ENCODE measurements around the gene DNAJB11. TPM values are rescaled to one million over a fixed set of nuclear protein-coding genes. Genes with fewer than 3 reads are reported as not detected.
A peak's percentile ranks its signal among the peaks of the same experiment; 100 is the strongest.
"Not testable (repeated sequence)": the region's sequence is repeated elsewhere in the genome, so short reads cannot be mapped to it uniquely, and the experiment has no call there.

DNAJB11 gene
- total RNA-seq, 1 donor from 2014 or later = 101 TPM

DNA sequence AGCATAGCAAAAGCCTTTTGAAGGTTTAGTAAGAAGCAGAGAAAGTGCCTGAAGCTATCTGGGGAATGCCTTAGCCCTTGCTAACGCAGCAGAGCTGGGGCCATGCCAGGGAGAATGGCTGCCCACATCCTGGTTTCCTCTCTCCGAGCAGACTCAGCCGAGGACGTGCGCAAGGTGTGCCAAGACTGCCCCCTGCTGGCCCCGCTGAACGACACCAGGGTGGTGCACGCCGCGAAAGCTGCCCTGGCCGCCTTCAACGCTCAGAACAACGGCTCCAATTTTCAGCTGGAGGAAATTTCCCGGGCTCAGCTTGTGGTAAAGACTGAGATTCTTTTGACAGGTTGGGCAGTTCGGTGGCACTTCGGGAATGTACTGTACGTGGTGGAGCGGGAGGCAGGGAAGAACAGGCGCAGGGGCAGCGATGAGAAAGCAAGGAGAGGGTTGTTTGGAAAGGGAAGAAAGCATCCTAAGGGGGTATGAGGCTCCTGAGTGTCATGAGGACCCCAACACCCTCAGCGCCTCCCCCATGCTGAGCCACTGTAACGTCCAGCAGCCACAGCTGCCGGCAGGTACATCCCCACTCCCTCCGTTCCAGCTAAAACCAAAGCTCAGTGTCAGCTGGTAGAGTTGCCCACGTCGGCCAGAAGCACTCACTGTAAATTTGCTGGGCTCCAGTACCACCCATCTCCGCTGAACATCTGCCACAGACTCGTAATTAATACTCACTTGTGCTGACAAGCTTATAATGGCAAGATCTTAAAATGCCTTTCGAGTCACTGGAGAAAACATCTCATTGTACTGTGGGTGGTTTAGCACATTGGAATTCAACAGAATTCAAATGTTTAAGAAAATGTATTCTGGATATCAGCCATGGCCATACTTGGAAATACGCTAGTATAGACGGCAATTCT, 46.8 kb downstream of the DNAJB11 start:
- DNase-seq (ENCODE audit: extremely low read depth, low read depth, low spot score) = peak; percentile 33

DNA sequence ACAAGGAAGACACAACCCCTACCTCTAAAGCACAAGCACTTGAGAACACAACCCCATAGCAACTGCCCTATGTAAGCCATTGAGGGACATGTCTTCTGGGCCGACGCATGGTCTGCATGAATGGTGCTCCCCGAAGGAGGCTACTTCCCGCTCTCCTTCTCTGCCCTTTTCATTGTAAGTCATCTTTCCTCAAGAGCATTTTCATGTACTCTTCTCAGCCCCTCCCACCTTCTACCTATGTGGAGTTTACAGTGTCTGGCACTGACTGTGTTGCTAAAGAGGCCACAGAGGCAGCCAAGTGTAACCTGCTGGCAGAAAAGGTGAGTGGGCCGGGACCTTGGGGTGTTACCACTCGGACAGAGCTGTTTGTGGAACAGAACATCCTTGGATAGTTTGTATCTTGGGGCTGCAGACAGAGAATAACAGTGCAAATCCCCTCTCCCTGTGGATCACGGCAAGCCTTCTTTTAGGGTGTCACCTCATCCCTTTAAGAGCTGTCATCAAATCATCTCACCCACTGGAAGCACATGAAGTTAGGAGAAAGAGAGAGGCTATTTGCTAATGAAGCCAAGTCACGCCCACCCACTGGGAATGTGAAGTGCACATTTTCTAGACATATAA, 47.9 kb downstream of the DNAJB11 start:
- DNase-seq (ENCODE audit: extremely low read depth, low read depth, low spot score) = no peak

DNA sequence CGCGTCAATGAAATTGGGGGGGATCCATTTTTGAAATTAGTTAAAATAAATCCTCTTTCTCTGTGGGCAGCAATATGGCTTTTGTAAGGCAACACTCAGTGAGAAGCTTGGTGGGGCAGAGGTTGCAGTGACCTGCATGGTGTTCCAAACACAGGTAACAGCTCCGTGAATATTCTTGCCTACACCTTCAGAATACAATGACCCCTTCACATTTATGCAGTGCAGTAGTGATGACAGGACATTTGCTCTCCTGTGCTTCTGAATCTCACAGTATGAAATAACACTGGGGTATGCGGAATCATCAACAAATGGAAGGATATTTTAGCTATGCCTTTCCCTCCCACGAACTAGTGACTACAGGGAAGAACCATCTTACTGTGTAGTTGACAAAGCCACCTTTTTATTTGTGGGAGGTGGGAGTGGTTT, 49.3 kb downstream of the DNAJB11 start:
- DNase-seq (ENCODE audit: extremely low read depth, low read depth, low spot score) = no peak

DNA sequence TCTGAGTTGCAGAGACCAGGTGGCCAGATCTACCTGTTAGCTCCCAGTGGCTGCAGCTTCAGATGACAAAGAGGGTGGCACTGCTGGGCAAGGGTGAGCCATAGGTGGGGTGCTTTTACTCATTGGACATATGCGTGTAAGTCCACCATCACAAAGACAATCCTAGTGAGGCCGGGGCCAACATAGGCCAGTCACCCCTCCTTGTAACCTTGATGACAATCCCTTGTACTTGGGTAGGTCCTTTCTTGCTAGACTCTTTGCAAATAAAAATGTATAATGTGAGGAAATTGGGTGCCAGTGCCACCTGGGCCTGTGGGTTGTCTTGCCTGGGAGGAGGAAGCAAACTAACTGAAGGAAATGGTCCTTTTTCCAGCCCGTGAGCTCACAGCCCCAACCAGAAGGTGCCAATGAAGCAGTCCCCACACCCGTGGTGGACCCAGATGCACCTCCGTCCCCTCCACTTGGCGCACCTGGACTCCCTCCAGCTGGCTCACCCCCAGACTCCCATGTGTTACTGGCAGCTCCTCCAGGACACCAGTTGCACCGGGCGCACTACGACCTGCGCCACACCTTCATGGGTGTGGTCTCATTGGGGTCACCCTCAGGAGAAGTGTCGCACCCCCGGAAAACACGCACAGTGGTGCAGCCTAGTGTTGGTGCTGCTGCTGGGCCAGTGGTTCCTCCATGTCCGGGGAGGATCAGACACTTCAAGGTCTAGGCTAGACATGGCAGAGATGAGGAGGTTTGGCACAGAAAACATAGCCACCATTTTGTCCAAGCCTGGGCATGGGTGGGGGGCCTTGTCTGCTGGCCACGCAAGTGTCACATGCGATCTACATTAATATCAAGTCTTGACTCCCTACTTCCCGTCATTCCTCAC, 49.9 kb downstream of the DNAJB11 start:
- no peak for DNase-seq (ENCODE audit: extremely low read depth, low read depth, low spot score)

DNA sequence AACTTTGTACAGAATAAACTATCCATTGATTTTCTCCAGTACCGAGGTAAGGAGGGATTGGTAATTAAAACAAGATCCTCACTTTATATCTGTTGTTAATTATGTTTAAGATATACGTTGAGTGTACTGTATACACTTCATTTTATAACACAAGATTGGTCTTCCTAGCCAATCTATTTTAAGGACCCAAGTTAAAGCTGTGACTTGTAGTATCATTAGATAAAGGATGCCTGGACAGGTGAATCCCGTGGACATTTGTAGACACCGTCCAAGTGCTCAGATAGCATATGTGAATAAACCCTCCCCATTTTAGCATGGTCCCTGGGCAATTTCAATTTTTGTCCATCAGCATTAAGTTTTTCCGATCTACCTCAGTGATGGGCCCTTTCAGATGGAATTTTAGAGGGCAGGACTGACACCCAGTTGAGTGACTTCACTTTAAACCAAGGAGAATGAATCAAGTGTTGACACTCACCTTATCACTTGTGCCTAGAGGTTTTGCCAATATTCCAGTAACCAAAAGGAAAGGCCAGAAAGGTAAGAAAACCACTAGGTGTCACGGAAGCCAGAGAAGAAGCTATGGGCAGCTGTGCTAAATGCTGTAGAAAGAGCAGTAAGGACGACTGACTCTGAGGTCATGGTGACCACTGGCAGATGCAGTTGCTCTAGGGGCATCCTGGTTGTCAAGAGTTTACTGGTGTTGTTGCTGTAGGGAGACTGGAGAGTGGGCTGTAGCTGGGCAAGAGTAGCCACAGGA, 51.6 kb downstream of the DNAJB11 start:
- DNase-seq (ENCODE audit: extremely low read depth, low read depth, low spot score) = no peak

DNA sequence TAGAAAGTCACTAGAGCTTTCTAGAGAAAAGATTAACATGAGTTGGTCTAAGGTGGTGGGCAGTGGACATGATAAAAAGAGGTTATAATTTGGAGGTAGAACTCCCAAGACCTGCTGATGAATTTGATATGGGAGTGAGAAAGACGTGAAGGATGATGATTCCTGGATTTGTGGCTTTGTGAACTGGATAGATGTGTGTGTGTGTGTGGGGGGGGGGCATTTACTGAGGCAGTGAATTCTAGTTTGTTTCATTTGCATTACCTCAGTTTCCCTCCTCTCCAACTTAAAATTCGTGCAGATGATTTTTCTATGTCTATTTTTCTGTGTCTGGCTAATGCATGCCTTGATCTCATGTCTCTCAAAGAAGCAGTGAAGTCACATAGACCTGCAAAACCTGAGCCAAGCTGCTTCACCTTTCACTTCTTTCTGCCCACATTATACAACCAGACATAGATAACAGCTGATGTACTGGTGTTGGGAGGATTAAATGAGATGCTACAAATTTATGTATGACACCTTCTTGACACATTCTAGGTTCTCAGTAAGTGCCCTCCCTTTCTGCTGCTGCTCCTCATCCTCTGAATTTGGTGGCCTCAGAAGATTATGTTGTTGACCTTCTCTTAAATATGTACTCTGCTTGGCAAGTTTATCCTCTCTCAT, 52.3 kb downstream of the DNAJB11 start:
- DNase-seq (ENCODE audit: extremely low read depth, low read depth, low spot score) = no peak

DNA sequence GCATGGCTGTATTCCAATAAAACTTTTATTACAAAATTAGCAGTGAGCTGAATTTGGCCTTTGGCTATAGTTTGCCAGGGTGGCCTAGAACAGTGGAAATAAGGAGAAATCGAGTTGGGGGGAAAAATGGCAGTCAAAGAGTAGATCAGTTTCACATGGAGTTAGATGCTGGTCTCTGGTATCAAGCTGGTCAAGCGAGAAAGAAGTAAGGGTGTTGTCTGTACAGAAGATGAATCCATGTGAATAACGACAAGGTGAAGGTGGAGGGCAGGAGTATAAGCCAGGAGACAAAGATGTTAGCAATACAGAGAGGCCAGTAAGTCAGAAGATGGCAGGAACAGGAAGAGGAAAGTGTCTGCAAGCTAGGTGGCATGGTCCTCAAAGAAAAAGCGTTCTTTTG, 54.1 kb downstream of the DNAJB11 start:
- no peak for DNase-seq (ENCODE audit: extremely low read depth, low read depth, low spot score)

DNA sequence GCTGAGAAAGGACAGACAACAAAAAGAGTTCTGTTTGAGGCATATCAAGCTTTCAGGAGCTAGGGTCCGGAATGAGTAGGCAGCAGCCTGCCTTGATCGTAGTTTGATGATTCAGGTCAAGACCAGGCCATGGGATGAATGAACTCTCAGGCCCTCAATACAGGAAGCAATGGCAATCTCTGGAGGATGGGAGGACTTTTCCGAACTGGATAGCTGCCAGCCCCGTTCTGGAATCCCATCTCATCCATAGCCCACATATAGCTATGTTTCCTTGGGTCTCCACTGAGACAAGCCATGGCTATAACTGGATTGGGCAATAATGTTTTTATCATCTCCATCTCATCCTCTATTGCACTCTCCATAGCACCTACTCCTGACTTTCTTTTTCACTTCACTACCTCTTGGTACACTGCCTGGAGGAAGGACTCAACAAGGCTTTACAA, 55.1 kb downstream of the DNAJB11 start:
- no peak for DNase-seq (ENCODE audit: extremely low read depth, low read depth, low spot score)

DNA sequence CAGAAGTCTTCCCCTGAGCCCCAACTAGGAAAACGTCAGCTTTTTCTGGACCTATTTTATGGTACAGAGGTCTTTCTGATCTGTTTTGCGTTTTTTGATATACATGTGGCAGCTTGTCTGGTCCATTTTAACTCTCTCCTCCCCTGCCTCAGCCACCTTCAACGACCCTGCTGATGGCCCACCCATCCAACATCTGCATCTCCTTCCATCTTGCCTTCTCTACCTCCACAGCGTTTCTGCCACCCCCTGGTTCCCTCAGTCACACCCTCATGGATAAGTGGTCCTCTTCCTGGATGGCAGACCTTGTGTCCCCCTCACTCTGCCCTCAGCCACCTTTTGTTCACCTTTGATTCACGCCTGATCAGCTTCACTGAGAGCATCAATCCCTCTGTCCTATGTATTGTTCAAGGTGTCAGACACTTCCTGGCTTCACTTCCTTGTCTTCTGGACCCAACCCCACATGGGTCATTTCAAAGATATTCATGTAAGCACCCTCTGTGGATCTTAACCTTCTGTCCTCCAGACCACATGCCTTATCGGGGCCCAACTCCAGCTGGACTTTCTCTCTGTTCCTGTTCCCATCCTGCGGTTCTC, 55.8 kb downstream of the DNAJB11 start:
- DNase-seq (ENCODE audit: extremely low read depth, low read depth, low spot score) = no peak

DNA sequence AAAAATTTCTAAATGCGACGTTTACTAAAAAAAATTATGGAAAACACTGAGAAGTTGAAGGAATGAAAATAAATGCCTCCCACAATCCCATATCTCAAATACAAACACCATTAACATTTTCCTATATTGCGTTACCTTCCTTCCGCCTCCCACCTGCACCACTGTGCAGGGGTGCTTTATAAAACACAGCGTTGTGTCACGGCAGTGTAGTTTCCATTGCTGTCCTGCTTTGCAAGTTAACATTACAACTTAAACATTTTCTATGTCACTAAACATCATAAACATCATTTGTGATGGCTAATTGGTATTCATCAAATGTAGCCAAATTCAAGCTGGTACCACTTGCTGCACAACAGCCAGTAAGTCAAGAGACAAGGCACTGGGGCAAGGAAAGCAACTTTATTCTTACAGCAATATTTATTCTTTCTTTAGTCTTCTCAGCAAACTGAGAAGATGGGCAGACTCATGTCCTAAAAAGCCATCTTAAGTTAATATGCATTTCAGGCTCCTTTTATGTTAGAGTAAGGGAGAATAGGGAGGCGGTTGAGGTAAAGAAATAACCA, 57.4 kb downstream of the DNAJB11 start:
- no peak for DNase-seq (ENCODE audit: extremely low read depth, low read depth, low spot score)

DNA sequence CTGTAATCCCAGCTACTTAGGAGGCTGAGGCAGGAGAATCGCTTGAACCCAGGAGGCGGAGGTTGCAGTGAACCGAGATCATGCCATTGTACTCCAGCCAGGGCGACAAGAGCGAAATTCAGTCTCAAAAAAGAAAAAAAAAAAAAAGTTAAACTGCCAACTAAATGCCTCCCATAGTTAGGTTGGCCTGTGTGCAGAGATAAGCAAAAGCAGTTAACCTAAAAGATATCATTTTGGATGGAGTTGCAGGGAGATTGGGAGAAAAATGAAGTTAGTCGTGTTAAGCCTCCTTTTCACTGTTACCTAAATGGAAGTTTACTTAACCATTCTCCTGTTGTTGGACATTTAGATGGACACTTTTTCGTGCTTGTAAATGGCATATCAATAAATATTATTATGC, 58.2 kb downstream of the DNAJB11 start:
- no peak for DNase-seq (ENCODE audit: extremely low read depth, low read depth, low spot score)

DNA sequence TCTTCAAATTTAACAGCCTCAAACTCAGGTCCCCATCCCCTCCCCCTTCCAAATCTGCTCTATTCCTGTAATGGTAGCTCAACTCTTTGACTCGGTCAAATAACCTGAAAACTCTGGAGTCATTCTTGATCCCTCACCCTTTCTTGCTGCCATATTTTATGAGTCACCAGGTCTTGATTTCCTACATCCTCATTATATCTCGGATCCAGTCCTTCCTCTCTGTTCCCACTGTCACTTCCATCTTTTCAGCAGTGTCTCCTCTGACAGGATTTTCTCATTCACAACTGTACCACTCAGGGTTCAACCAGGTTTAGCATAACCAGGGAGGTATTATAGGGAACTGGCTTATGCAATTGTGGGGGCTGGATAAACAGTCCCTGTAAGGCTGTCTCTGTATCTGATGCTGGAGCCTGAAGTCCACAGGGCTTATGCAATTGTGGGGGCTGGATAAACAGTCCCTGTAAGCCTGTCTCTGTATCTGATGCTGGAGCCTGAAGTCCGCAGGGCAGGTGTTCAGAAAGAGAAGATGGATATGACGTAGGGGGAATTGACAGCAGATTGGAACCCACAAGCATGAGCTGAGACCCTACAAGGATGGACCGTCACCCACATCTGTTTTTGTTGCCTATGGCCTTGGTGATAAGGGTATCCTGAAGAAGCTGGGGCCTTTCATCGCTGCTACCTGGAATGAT, 60.6 kb downstream of the DNAJB11 start:
- no peak for DNase-seq (ENCODE audit: extremely low read depth, low read depth, low spot score)

DNA sequence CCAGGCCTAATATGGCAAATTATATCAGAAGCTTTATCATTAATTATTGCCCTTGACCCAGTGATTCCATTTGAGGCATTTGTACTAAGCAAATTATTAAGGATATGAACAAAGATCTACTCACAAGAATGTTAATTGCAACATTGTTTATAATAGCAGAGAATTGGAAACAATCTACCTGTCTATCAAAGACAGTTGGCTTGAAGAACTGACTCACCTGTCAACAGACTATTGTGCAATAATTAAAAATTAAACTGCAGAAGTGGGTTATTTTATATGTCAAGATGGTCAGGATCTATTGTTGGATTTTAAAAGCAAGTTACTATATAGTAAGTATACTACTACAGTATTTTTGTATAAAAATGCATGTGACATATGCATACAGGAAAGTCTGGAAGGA, 63.0 kb downstream of the DNAJB11 start:
- no peak for DNase-seq (ENCODE audit: extremely low read depth, low read depth, low spot score)

DNA sequence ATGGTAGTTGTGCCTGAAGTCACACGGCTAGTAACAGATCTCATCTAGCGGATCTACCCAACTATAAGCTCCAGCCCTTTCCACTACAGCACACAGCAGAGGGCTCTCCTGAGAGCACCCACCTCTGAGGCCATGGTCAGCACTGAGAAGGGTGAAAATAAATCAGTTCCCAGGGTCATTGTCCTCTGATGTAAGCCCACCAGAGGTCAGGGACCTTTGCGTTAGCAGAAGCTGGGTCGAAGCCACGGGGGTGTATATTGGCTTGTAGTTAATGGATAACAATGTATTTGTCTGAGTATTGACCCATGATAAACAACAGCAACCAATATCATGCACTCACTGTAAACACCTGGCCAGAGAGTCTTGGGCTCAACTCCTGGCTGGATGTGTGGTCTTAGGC, 63.7 kb downstream of the DNAJB11 start:
- DNase-seq (ENCODE audit: extremely low read depth, low read depth, low spot score) = not testable (repeated sequence)

Other genes starting within 250 kb of the DNAJB11 start
- gene DGKG, start 208.5 kb upstream of the DNAJB11 start, total RNA-seq = 3.8 and 4.4 TPM in 2 replicates
- gene CRYGS, start 26.3 kb upstream of the DNAJB11 start, total RNA-seq = 3.3 and 4.5 TPM in 2 replicates
- 12.4 and 16.1 TPM in 2 replicates for gene TBCCD1, start 3.4 kb upstream of the DNAJB11 start, total RNA-seq
- gene AHSG, start 42.3 kb downstream of the DNAJB11 start, total RNA-seq = not detected in 2 replicates
- gene FETUB, start 69.7 kb downstream of the DNAJB11 start, total RNA-seq = not detected in 2 replicates
- gene HRG, start 95.3 kb downstream of the DNAJB11 start, total RNA-seq = not detected in 2 replicates
- gene KNG1, start 146.6 kb downstream of the DNAJB11 start, total RNA-seq = not detected in 2 replicates
- 233 and 236 TPM in 2 replicates for gene EIF4A2, start 212.9 kb downstream of the DNAJB11 start, total RNA-seq
- gene RFC4, start 235.8 kb downstream of the DNAJB11 start, total RNA-seq = 15.4 and 27.3 TPM in 2 replicates